ENCODE measurements around the gene UBE2E2.
"Not testable (repeated sequence)": the region's sequence is repeated elsewhere in the genome, so short reads cannot be mapped to it uniquely, and the experiment has no call there.

Gene UBE2E2

GRCh38 chr3:23202921-23203707 lies at the start of gene UBE2E2:
Gene UBE2E2, plus strand, starts transcription at chr3:23203327.
- DNase-seq (ENCODE audit: low spot score), result peak; percentile 82

GRCh38 chr3:23153436-23153835 lies 49.7 kb upstream of the UBE2E2 start:
- DNase-seq (ENCODE audit: low spot score), result no peak

- no peak for DNase-seq (ENCODE audit: low spot score)
These were observed 45.8 kb upstream of the UBE2E2 start for GRCh38 chr3:23157331-23157730.

DNA sequence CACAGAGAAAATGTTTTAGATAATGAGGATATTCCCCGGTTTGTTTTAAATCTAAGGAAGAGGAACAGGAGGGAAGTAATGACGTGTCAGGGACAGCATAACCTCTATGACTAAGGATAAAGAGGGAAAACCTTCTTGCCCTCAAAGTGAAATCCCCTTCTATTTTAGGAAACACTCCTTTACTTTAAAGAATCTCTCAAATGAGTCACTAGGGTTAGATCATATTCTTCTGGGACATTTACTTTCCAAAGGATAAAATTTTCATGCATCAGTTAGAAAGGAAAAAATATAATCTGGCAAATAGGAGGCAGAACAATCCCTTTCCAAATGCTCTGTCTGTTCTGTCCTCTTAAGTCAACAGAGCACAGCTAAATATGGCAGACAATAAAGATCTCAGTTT lies 43.2 kb upstream of the UBE2E2 start:
- DNase-seq (ENCODE audit: low spot score), result peak; percentile 97

- peak; percentile 78 for DNase-seq (ENCODE audit: low spot score)
These were observed 41.8 kb upstream of the UBE2E2 start for GRCh38 chr3:23161308-23161707.

DNA sequence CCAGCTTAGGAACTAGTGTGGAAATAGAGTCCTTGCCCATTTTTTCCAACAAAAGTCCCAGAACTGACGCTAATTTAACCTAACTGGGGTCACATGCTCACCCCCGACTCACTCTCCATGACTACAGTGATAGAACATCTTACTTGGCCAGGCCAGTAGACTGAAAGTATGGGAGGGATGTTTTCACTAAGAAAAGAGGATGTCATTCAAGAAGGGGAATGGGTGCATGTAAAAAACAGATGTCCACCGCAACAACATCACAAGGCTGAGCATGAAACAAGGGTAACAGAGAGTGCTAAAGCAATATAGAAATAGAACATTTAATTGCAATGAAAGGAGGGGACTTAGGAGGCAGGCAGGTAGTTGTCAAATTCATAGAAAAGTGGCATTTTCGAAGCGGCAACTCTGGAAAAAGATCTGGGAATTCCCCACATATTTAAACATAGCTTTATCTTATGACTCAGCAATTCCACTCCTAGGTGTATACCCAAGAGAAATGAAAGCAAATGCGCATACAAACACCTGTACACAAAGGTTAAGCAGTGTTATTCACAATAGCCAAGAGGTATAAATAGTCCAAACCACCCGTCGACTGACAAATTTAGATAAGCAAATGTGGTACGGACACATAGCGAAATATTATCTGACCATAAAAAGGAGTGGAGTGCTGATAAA lies 41.1 kb upstream of the UBE2E2 start:
- DNase-seq (ENCODE audit: low spot score), result peak; percentile 71

DNA sequence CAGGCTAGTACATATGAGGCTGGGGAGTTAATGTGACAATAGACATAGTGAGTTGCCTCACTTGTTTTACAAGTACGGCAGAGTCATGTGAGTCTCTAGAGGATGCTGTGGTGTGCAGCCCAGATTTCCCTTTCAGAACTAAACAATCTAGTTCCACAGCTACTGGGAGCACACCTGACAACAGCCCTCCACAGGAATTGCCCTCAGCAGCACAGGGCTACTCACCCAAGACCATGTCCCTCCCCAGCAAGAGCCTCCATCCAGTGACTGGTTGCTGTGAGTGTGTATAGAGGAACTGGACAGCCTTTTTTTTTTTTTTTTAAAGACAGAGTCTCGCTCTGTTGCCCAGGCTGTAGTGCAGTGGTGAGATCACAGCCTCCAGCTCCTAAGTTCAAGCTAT lies 40.2 kb upstream of the UBE2E2 start:
- DNase-seq (ENCODE audit: low spot score), result peak; percentile 89

GRCh38 chr3:23164746-23165145 lies 38.4 kb upstream of the UBE2E2 start:
- DNase-seq (ENCODE audit: low spot score), result no peak

DNA sequence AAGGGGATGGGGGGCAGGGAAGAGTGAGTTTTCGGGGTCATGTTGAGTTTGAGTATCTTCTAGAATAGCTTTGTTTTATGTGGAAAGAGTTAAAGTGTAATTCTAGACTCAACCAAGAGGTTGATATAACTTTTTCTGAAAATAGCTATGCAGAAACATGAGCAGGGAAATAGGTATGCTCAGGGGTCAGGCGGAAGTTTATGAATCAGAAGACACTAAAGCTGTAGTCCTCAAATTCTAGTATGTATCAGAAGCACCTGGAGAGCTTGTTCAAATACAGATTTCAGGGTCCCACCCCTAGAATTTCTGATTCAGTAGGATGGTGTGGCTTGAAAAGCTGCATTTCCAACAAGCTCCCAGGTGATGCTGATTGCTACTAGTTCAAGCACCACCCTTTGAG lies 37.6 kb upstream of the UBE2E2 start:
- no peak for DNase-seq (ENCODE audit: low spot score)

- no peak for DNase-seq (ENCODE audit: low spot score)
These were observed 36.9 kb upstream of the UBE2E2 start for GRCh38 chr3:23166276-23166675.

DNA sequence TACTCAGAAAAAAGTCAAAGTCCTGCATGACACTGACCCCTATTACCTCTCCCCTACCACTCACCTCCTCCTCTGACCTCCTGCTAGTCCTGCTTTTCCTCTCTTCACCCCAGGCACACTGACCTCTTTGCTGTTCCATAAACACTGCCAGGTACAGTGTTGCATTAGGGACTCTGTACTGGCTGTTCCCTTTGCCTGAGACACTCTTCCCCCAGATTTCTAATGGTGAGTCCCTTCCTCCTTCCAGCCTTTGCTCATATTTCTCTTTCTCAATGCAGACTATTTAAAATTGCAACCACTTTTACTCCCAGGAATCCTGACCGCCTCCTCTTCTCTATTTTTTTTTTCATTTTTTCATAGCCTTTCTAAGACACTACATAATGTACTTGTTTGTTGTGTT lies 36.3 kb upstream of the UBE2E2 start:
- no peak for DNase-seq (ENCODE audit: low spot score)

GRCh38 chr3:23169551-23169950 lies 33.6 kb upstream of the UBE2E2 start:
- no peak for DNase-seq (ENCODE audit: low spot score)

- peak; percentile 92 for DNase-seq (ENCODE audit: low spot score)
These were observed 32.8 kb upstream of the UBE2E2 start for GRCh38 chr3:23170291-23170690.

- peak; percentile 75 for DNase-seq (ENCODE audit: low spot score)
These were observed 31.1 kb upstream of the UBE2E2 start for GRCh38 chr3:23172059-23172458.

DNA sequence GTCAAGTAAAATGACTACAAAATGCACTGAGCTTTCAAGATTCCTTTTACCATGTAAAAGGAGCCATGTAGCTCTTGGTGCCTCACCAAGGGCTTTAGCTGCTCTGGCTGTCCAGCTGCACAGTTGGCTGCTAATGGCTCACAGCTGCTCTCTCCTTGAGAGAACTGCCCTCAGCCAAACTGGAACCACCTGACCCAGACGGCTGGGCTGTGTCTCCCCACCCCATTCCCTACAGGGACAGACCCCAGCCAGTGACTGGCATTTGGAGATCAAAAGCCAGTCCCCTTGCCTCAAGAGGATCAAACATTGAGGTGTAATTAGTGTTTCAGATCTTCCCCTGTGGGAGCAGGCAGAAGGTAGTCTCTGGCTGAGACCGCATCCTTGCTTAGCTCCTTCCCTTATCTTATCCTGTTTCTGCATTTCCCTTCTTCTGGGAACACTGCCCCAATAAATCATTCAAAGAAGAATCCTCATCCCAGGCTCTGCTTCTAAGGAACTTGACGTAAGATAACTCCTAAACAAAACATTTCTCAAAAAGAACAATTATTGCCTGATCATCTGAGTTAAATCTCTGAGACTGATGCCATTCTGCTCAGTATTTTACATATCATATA lies 28.6 kb upstream of the UBE2E2 start:
- no peak for DNase-seq (ENCODE audit: low spot score)

DNA sequence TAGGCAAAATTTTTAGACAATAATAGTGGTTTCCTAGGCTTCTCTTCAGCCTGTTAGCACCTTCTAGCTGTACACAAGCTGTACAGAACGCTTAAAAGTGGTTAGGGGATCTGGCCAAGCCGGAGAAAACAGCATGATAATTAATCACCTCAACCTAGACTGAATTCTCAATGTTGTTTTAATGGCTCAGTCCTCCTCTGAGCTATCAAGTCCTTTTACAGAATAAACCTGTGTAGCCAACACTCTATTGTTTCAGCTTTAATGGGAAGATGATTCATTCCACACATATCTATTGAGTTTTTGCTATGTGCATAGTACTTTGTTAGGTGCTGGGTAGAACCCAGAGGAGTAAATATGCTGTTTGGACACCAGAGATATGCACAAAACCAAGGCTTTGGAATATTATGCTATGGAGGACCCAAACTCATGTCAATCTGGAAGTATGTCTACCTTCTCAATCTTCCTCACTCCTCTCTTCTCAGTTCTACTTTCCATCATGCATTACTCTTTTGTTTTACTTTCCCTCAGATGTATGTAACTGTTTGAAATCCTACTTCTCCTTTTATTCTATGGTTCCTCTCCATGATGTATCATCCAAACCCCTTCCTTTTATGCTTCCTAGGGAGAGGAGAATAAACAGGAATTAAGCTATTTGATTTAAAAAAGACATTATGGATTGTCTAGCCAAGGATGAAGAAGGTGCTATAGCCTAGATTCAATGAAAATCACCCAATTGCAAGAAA lies 27.6 kb upstream of the UBE2E2 start:
- DNase-seq (ENCODE audit: low spot score), result peak; percentile 69

DNA sequence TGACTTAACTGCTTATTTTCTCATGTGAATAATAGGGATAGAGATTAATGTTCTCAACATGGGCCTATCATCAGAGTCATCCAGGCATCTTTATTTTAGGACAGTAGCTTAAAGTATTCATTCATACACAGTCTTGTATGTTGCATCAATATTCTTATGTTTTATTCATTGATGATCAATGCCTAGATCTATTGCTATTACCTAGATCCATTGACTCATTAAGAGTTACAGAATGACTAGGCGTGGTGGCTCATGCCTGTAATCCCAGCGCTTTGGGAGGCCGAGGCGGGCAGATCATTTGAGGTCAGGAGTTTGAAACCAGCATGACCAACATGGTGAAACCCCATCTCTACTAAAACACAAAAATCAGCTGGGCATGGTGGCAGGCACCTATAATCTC lies 26.3 kb upstream of the UBE2E2 start:
- DNase-seq (ENCODE audit: low spot score), result not testable (repeated sequence)

DNA sequence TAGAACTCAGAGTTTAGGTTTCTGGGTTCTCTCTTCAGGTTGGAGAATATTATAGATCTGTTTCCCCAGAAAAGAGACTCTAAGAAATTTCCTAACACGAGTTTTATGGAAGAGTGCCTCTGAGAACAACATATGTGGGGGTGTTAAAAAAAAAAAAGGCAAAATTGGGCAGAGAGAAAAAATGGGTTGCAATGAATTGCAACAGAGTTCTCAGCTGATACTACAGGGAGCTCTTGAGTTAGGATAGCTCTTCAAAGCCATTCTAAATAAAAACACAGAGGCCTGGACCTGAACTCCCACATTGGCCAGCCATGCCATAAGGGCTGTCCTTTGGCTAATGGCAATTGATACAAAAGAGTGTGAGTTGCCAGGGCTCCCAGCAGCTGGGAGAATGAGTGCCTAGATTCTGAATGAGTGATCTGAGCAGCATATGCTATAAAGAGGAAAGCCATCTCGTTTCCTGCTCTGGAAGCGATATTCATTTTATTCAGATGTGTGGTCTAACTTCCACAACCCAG lies 20.1 kb upstream of the UBE2E2 start:
- DNase-seq (ENCODE audit: low spot score), result no peak

DNA sequence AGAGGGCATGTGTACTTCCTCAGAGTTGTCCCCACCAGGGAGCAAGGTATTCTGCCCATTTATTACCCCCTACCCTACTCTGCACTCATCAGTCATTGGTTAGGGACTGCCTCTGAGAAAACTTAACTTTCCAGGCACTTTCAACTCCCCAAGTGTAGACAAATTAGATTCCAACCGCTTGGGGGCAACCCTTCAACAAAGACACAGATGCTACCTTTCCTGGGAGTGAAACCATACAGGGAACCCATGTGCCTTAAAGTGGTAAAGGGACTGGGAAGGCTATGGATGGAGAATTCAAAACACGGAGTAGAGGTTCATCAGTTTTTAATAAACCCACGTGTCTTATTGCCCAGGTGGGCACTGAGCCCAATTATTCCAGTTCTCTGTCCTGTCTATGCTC lies 19.4 kb upstream of the UBE2E2 start:
- peak; percentile 65 for DNase-seq (ENCODE audit: low spot score)

GRCh38 chr3:23185861-23186260 lies 17.3 kb upstream of the UBE2E2 start:
- no peak for DNase-seq (ENCODE audit: low spot score)

DNA sequence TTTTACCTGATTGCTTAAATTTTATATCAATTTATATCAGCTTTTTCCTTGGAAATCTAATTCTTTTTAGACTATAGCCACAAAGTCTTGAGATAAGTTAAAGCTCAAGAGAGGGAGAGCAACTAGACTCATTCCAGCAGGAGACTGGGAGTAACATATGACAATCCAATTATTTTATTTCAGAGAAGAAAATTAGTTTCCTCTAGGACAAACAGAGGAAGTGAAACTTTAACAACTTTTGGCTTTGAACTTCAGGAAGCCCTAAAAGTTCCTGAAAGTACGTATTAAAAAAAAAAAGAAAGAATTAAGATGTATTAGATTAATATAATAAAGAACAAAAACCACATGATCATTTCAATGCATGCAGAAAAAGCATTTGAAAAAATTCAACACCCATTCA lies 13.9 kb upstream of the UBE2E2 start:
- DNase-seq (ENCODE audit: low spot score), result no peak

- DNase-seq (ENCODE audit: low spot score), result no peak
These were observed 10.3 kb upstream of the UBE2E2 start for GRCh38 chr3:23192816-23193215.

Measured in kidney tubule cell (primary cell).